PC-9 (cell line): ENCODE results near the gene KCNA1. TPM values are rescaled to one million over a fixed set of nuclear protein-coding genes. Genes with fewer than 3 reads are reported as not detected.
"Not testable (repeated sequence)": the region's sequence is repeated elsewhere in the genome, so short reads cannot be mapped to it uniquely, and the experiment has no call there.

Experiments
- BruUV-seq: library from RNA; stranded (reverse); fragments of 400-500 nt; replicated peaks from 2 replicates; lab custom pipeline; 2021; lab: Mats Ljungman, UMichigan
- CTCF ChIA-PET: fragments of 300-600 bp; sonication (Branson Sonifier 250); formaldehyde crosslinking; loops from one replicate; lab custom pipeline; 2022; ENCODE audit warnings: antibody characterized with exemption; lab: Charles Lee
- POLR2A ChIA-PET: fragments of 300-600 bp; sonication (Branson Sonifier 250); formaldehyde crosslinking; loops from one replicate; lab custom pipeline; 2022; ENCODE audit warnings: antibody characterized with exemption; ENCODE audit not compliant: unreplicated experiment; lab: Charles Lee
- DNase-seq, 2 experiments: peaks; one replicate each; pipeline versions ENCODE4 v3.0.0 to v3.0.0-alpha.2; 2015 to 2022; ENCODE audit warnings: mixed read lengths in 1 of 2
- H2AFZ ChIP-seq: fragments of 200-600 bp; sonication (generic); 2 replicates; pipeline ENCODE4 v1.8.1; 2017; ENCODE audit warnings: antibody characterized with exemption
- H3F3A ChIP-seq: fragments of 200-600 bp; sonication (generic); 2 replicates; pipeline ENCODE4 v1.8.1; 2017; ENCODE audit warnings: antibody characterized with exemption, mild to moderate bottlenecking, low read depth; ENCODE audit not compliant: insufficient read depth
- H3K27ac ChIP-seq: fragments of 200-600 bp; sonication (generic); 2 replicates; pipeline ENCODE4 v1.6.1; 2016; ENCODE audit warnings: mixed run types
- H3K27me3 ChIP-seq: fragments of 200-600 bp; sonication (generic); 2 replicates; pipeline ENCODE4 v1.6.1; 2016; ENCODE audit warnings: low read depth, mixed run types; ENCODE audit not compliant: insufficient read depth
- H3K36me3 ChIP-seq: fragments of 200-600 bp; sonication (generic); 2 replicates; pipeline ENCODE4 v1.6.1; 2016; ENCODE audit warnings: low read depth, mixed run types
- H3K4me1 ChIP-seq: fragments of 200-600 bp; sonication (generic); replicated peaks from 2 replicates; pipeline ENCODE4 v1.6.1; 2016; ENCODE audit warnings: mixed run types; ENCODE audit not compliant: insufficient read depth
- H3K4me2 ChIP-seq: fragments of 200-600 bp; sonication (generic); 2 replicates; pipeline ENCODE4 v1.6.1; 2017; ENCODE audit warnings: mixed run types
- H3K4me3 ChIP-seq: fragments of 200-600 bp; sonication (generic); 2 replicates; pipeline ENCODE4 v1.6.1; 2016; ENCODE audit warnings: mixed run types
- H3K79me2 ChIP-seq: fragments of 200-600 bp; sonication (generic); 2 replicates; pipeline ENCODE4 v1.6.1; 2017; ENCODE audit warnings: low read depth, mixed run types
- H3K9me2 ChIP-seq: fragments of 200-600 bp; sonication (generic); 2 replicates; pipeline ENCODE4 v1.8.1; 2017; ENCODE audit warnings: mild to moderate bottlenecking; ENCODE audit not compliant: insufficient read depth
- H3K9me3 ChIP-seq: fragments of 200-600 bp; sonication (generic); 2 replicates; pipeline ENCODE4 v1.8.1; 2016; ENCODE audit warnings: low read depth; ENCODE audit not compliant: insufficient read depth
- H4K20me1 ChIP-seq: fragments of 200-600 bp; sonication (generic); 2 replicates; pipeline ENCODE4 v1.8.1; 2017; ENCODE audit not compliant: insufficient read depth
- CTCF ChIP-seq: fragments of 200-600 bp; sonication (generic); conservative IDR thresholded peaks from 2 replicates; pipeline ENCODE4 v1.6.1; 2017; ENCODE audit warnings: mixed run types, antibody characterized with exemption, mild to moderate bottlenecking, moderate library complexity
- EZH2 ChIP-seq: fragments of 200-600 bp; sonication (generic); IDR thresholded peaks from 2 replicates; pipeline ENCODE4 v1.8.0; 2017; ENCODE audit warnings: antibody characterized with exemption, low read depth
- intact Hi-C: fragments of 100-400 bp; cut with micrococcal nuclease; formaldehyde crosslinking; loops from one replicate; pipeline ENCODE4 v1.10.0; 2022; ENCODE audit not compliant: unreplicated experiment
- total RNA-seq: library from RNA; stranded (reverse); gene quantifications from 2 replicates; pipeline ENCODE4 v1.2.3, GENCODE V29; 2021

Gene KCNA1
- total RNA-seq, 1 experiment from 2014 or later, result not detected

- ChIA-PET CTCF (no interaction called here), POLR2A (no interaction called here)
- no peaks in the 10 kb centered on the region for H3K79me2 ChIP-seq
- H3K27ac ChIP-seq, result no peak overlapping the region
- H3K9me3 ChIP-seq, result no peaks in the 10 kb centered on the region
- intact Hi-C loops, result no loop called here
- H3K4me3 ChIP-seq, result no peak overlapping the region
- BruUV-seq, result no TSS peak
- DNase-seq, result no peak
- H3K36me3 ChIP-seq, result no peaks in the 10 kb centered on the region
- H3K4me1 ChIP-seq, result no peaks in the 10 kb centered on the region
- H3F3A ChIP-seq, result no peaks in the 10 kb centered on the region
- TF ChIP-seq EZH2 (no peak), CTCF (no peak)
- no peak overlapping the region for H3K4me2 ChIP-seq
- no peaks in the 10 kb centered on the region for H3K9me2 ChIP-seq
- no peak overlapping the region for H2AFZ ChIP-seq
- peaks cover 57% of the 10 kb centered on the region for H3K27me3 ChIP-seq
- no peaks in the 10 kb centered on the region for H4K20me1 ChIP-seq
Observed at GRCh38 chr12:4873947-4874346, 35.8 kb upstream of the KCNA1 start.

- Histone ChIP-seq H3K4me1 (no peaks in the 10 kb centered on the region), H3K36me3 (no peaks in the 10 kb centered on the region), H4K20me1 (no peaks in the 10 kb centered on the region), H3K4me3 (no peak overlapping the region), H3K9me2 (no peaks in the 10 kb centered on the region), H3K27me3 (peaks cover 52% of the 10 kb centered on the region), H3F3A (no peaks in the 10 kb centered on the region), H3K4me2 (no peak overlapping the region), H3K79me2 (no peaks in the 10 kb centered on the region), H3K9me3 (no peaks in the 10 kb centered on the region), H3K27ac (no peak overlapping the region), H2AFZ (no peak overlapping the region)
- TF ChIP-seq EZH2, result no peak
- TF ChIP-seq CTCF, result no peak
- intact Hi-C loops, result no loop called here
- POLR2A ChIA-PET, result no interaction called here
- CTCF ChIA-PET, result interaction anchor here (0.6 kb wide), 1 partner anchor 216 kb away, joined by 8 read pairs; no protein-coding TSS in a partner anchor
- no TSS peak for BruUV-seq
- no peak for DNase-seq
Observed at GRCh38 chr12:4874671-4875070, 35.0 kb upstream of the KCNA1 start.

- intact Hi-C loops, result not testable (repeated sequence)
Observed at GRCh38 chr12:4879481-4879880, 30.2 kb upstream of the KCNA1 start.

More at GRCh38 chr12:4879481-4879880, 30.2 kb upstream of the KCNA1 start:
- H3K27ac ChIP-seq, POLR2A ChIA-PET, H3K4me1 ChIP-seq, H3K36me3 ChIP-seq, CTCF ChIA-PET, H3K4me3 ChIP-seq, H3K79me2 ChIP-seq, BruUV-seq, H3F3A ChIP-seq, H3K9me2 ChIP-seq, H2AFZ ChIP-seq, H3K9me3 ChIP-seq, H3K4me2 ChIP-seq, H4K20me1 ChIP-seq, DNase-seq: not testable (repeated sequence)
- H3K27me3 ChIP-seq, result peaks cover 47% of the 10 kb centered on the region
